ENCODE results near the gene FOSL1. TPM values are rescaled to one million over a fixed set of nuclear protein-coding genes. Genes with fewer than 3 reads are reported as not detected.

Gene FOSL1
- total RNA-seq, 1 donor from 2014 or later, result not detected

DNA sequence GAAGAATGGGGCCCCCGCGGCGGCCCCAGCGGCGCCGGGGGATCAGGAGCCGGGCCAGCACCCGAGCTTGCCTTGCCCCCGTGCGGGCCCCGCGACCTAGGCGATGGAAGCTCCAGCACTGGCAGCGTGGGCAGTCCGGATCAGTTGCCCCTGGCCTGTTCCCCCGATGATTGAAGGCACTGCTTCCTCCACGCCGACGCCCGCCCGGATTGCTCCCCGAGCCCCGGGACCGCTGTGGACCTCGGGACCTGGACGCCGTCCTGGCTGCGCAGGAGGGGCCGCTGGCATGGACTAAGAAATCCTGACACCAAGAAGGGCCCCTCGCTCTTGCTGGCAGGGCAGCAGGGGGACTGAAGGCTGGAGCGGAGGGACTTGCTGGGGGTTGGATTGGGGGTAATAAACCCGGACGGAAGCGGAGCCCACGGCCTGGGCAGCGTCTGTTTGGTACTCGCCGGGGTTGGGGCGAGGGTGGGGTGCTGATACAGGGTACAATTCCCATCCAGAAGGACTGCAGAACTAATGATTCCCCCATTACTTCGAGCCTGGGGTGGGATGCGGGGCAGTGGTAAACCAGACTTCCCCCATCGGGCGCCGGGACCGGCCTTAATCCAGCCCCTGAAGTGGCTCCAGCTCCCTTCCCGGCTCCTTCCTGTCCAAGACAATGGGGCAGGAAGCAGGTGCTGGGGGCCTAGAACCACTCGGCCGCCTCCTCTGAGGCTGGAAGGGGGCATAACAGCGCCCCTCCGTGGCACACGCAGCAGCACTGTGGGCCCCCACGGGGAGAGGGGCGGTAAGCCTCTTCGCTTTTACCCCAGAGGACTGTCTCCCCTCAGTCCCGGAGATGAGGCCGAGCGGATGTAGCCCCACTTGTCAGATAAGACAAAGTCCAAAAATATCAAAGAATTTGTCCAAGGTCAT lies 8.7 kb downstream of the FOSL1 start:
- Histone ChIP-seq H3K4me3 (peak overlapping the region; percentile 66), H3K36me3 (no peaks in the 10 kb centered on the region), H3K4me1 (peaks cover 24% of the 10 kb centered on the region), H3F3A (ENCODE audit: low read depth) (peaks cover 45% of the 10 kb centered on the region), H2AFZ (replicated peaks) (peak overlapping the region; percentile 15), H3K9me3 (ENCODE audit: low read depth) (no peaks in the 10 kb centered on the region), H4K20me1 (ENCODE audit: low read depth) (peaks cover 14% of the 10 kb centered on the region), H3K79me2 (ENCODE audit: low read depth) (peaks cover 27% of the 10 kb centered on the region), H3K27ac (no peak overlapping the region), H3K27me3 (peaks cover 24% of the 10 kb centered on the region), H3K4me2 (peak overlapping the region; percentile 91), H3K9ac (no peak overlapping the region)
- peak; percentile 79 for DNase-seq (ENCODE audit: low spot score)
- TF ChIP-seq, protein P1, sequence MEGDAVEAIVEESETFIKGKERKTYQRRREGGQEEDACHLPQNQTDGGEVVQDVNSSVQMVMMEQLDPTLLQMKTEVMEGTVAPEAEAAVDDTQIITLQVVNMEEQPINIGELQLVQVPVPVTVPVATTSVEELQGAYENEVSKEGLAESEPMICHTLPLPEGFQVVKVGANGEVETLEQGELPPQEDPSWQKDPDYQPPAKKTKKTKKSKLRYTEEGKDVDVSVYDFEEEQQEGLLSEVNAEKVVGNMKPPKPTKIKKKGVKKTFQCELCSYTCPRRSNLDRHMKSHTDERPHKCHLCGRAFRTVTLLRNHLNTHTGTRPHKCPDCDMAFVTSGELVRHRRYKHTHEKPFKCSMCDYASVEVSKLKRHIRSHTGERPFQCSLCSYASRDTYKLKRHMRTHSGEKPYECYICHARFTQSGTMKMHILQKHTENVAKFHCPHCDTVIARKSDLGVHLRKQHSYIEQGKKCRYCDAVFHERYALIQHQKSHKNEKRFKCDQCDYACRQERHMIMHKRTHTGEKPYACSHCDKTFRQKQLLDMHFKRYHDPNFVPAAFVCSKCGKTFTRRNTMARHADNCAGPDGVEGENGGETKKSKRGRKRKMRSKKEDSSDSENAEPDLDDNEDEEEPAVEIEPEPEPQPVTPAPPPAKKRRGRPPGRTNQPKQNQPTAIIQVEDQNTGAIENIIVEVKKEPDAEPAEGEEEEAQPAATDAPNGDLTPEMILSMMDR (IDR thresholded peaks at IDR 0.05), result peak; percentile 52
- TF ChIP-seq EZH2phosphoT487 (IDR thresholded peaks at IDR 0.05) (no peak), EZH2 (IDR thresholded peaks at IDR 0.05) (no peak)
- Mint-ChIP-seq H3K36me3 (peaks cover 5% of the 10 kb centered on the region), H3K4me1 (peaks cover 50% of the 10 kb centered on the region), H3K27ac (no peak overlapping the region), H3K27me3 (ENCODE audit: insufficient read depth, low read depth) (peaks cover 10% of the 10 kb centered on the region), H3K9me3 (no peaks in the 10 kb centered on the region), H3K4me3 (peak overlapping the region; percentile 86)

DNA sequence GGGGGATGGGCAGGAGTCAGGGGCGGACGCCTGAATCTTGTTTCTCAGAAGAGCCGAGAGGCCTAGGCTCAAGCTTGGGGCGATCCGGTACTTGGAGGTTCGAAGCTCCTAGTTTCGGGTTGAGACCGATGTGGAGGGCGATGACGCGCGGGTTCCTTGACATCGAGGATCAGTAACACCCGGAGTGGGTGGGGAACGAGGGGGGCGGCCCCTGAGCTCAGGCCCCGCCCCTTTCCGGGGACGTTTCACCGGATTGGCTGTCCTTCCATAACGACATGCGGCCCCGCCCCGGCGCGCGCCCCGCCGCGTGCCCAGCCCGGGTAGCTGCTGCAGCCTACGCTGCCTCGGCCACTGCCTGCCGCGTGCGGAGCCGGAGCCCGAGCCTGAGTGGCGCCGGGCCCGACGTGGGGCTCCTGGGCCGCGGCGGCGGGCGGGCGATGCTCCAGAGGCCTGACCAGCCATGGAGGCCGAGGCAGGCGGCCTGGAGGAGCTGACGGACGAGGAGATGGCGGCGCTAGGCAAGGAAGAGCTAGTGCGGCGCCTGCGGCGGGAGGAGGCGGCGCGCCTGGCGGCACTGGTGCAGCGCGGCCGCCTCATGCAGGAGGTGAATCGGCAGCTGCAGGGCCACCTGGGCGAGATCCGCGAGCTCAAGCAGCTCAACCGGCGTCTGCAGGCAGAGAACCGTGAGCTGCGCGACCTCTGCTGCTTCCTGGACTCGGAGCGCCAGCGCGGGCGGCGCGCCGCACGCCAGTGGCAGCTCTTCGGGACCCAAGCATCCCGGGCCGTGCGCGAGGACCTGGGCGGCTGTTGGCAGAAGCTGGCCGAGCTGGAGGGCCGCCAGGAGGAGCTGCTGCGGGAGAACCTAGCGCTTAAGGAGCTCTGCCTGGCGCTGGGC lies 9.6 kb downstream of the FOSL1 start, which contains the start of gene CCDC85B:
CCDC85B (plus strand) TSS at position 350 of the 895 bp plus-strand sequence; CDS start at position 461, 111 bp downstream.
- peaks cover 48% of the 10 kb centered on the region for H3F3A ChIP-seq (ENCODE audit: low read depth)
- H3K36me3 ChIP-seq, result no peaks in the 10 kb centered on the region
- H3K9me3 ChIP-seq (ENCODE audit: low read depth), result no peaks in the 10 kb centered on the region
- no peak within 1 kb of the TSS for H3K27ac ChIP-seq
- H2AFZ ChIP-seq (replicated peaks), result peak within 1 kb of the TSS; percentile 20
- Mint-ChIP-seq H3K9me3 (no peaks in the 10 kb centered on the region), H3K27me3 (ENCODE audit: insufficient read depth, low read depth) (peaks cover 8% of the 10 kb centered on the region), H3K27ac (peak within 1 kb of the TSS; percentile 91), H3K36me3 (peaks cover 8% of the 10 kb centered on the region), H3K4me1 (peaks cover 51% of the 10 kb centered on the region), H3K4me3 (peak within 1 kb of the TSS; percentile 98)
- H3K79me2 ChIP-seq (ENCODE audit: low read depth), result peaks cover 31% of the 10 kb centered on the region
- H3K4me3 ChIP-seq, result peak within 1 kb of the TSS; percentile 66
- peak within 1 kb of the TSS; percentile 91 for H3K4me2 ChIP-seq
- peaks cover 18% of the 10 kb centered on the region for H3K27me3 ChIP-seq
- TF ChIP-seq EZH2 (IDR thresholded peaks at IDR 0.05), result peak; percentile 54
- TF ChIP-seq, protein P1 (IDR thresholded peaks at IDR 0.05), result peak; percentile 40
- TF ChIP-seq EZH2phosphoT487 (IDR thresholded peaks at IDR 0.05), result peak; percentile 31
- H4K20me1 ChIP-seq (ENCODE audit: low read depth), result peaks cover 14% of the 10 kb centered on the region
- peaks cover 24% of the 10 kb centered on the region for H3K4me1 ChIP-seq
- peak; percentile 96 for DNase-seq (ENCODE audit: low spot score)
- no peak within 1 kb of the TSS for H3K9ac ChIP-seq

DNA sequence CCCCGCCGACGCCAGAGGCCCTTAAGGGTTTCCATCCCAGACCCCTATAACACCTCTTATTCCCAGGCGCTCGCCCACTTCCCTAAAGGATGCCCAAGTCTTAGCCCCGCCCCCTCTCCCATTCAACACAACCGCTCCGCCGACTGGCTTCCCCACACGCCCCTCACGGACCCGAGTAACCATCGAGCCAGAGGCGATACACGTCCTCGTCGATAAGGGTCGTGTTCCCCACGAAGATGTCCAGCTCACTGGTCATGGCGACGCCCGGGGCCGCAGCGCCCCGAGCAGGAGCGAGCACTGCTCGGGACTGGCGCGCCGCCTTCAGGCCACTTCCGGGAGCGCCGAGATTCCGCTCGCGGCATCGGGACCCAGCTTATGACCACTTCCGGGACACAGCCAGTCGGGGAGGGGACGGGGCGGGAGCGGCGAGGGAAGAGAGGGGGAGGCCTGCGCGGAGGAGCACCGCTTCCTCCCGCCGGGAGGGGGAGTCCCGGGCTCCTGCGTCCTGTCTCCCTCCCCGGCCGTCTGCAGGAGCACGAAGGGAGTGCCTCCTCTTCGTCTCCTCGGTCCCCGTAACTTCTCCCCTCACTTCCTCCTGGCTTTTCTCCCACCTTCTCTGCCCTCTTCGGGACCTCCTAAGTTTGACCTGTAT lies 11.9 kb downstream of the FOSL1 start, which contains the start of gene FIBP:
FIBP (minus strand) TSS at position 309 of the 652 bp plus-strand sequence; CDS start at position 256, 53 bp downstream.
- no peaks in the 10 kb centered on the region for H3K9me3 Mint-ChIP-seq
- H3K4me2 ChIP-seq, result peak within 1 kb of the TSS; percentile 98
- H3K4me3 ChIP-seq, result peak within 1 kb of the TSS; percentile 66
- peak within 1 kb of the TSS; percentile 58 for H3K9ac ChIP-seq
- H3F3A ChIP-seq (ENCODE audit: low read depth), result peaks cover 53% of the 10 kb centered on the region
- peak within 1 kb of the TSS; percentile 98 for H3K4me3 Mint-ChIP-seq
- DNase-seq (ENCODE audit: low spot score), result peak; percentile 98
- TF ChIP-seq EZH2phosphoT487 (IDR thresholded peaks at IDR 0.05), result no peak
- no peak for TF ChIP-seq EZH2 (IDR thresholded peaks at IDR 0.05)
- TF ChIP-seq, protein P1 (IDR thresholded peaks at IDR 0.05), result peak; percentile 78
- H3K27ac Mint-ChIP-seq, result peak within 1 kb of the TSS; percentile 91
- peaks cover 8% of the 10 kb centered on the region for H3K27me3 Mint-ChIP-seq (ENCODE audit: insufficient read depth, low read depth)
- peak within 1 kb of the TSS; percentile 87 for H2AFZ ChIP-seq (replicated peaks)
- peak within 1 kb of the TSS; percentile 82 for H3K27ac ChIP-seq
- peaks cover 31% of the 10 kb centered on the region for H3K79me2 ChIP-seq (ENCODE audit: low read depth)
- H3K36me3 ChIP-seq, result peaks cover 4% of the 10 kb centered on the region
- H4K20me1 ChIP-seq (ENCODE audit: low read depth), result peaks cover 28% of the 10 kb centered on the region
- no peaks in the 10 kb centered on the region for H3K9me3 ChIP-seq (ENCODE audit: low read depth)
- peaks cover 21% of the 10 kb centered on the region for H3K36me3 Mint-ChIP-seq
- H3K4me1 ChIP-seq, result peaks cover 21% of the 10 kb centered on the region
- peaks cover 52% of the 10 kb centered on the region for H3K4me1 Mint-ChIP-seq
- peaks cover 18% of the 10 kb centered on the region for H3K27me3 ChIP-seq

All from neural progenitor cell (in vitro differentiated cells).